Lower lobe of right lung (tissue), 2 donors: ENCODE results near the gene ZMPSTE24. TPM values are rescaled to one million over a fixed set of nuclear protein-coding genes. Genes with fewer than 3 reads are reported as not detected.
A peak's percentile ranks its signal among the peaks of the same experiment; 100 is the strongest.
"Not testable (repeated sequence)": the region's sequence is repeated elsewhere in the genome, so short reads cannot be mapped to it uniquely, and the experiment has no call there.

Source experiments
- ATAC-seq, 2 donors: fragments of 200-7000 bp; cut with Tn5 transposase; one replicate each; pipeline ENCODE4 v1.9.1; 2020 to 2022; ENCODE audit warnings: mild to moderate bottlenecking in 2 of 2, moderate library complexity in 2 of 2
- DNase-seq: peaks from one replicate; pipeline ENCODE4 v3.0.0-alpha.2; 2020
- H3K27ac ChIP-seq: fragments of 200-600 bp; one replicate; pipeline ENCODE4 v1.8.0; 2022
- H3K27me3 ChIP-seq: fragments of 200-600 bp; one replicate; pipeline ENCODE4 v1.8.0; 2022; ENCODE audit warnings: low read depth
- H3K36me3 ChIP-seq: fragments of 200-600 bp; one replicate; pipeline ENCODE4 v1.8.0; 2022; ENCODE audit warnings: mild to moderate bottlenecking
- H3K4me1 ChIP-seq: fragments of 200-600 bp; one replicate; pipeline ENCODE4 v1.8.0; 2022
- H3K4me3 ChIP-seq: fragments of 200-600 bp; one replicate; pipeline ENCODE4 v1.8.0; 2022; ENCODE audit warnings: mild to moderate bottlenecking
- H3K9me3 ChIP-seq: fragments of 200-600 bp; one replicate; pipeline ENCODE4 v1.8.0; 2022
- CTCF ChIP-seq: fragments of 200-600 bp; IDR thresholded peaks from one replicate; pipeline ENCODE4 v1.8.0; 2022; ENCODE audit warnings: antibody characterized with exemption, mild to moderate bottlenecking
- intact Hi-C: fragments of 100-400 bp; cut with DNase I; formaldehyde crosslinking; loops from one replicate; pipeline ENCODE4 v1.11.0; 2022
- long read RNA-seq: library from polyadenylated mRNA; unstranded; transcript quantifications from one replicate; pipeline ENCODE4 v2.0.0, GENCODE V29; 2021
- total RNA-seq: library from RNA; stranded (reverse); fragmentation: NEBNext Ultra II Directional; extraction: Animal tissue kit (Norgen Biotek cat#: 25700); gene quantifications from one replicate; pipeline ENCODE4 v1.2.1, GENCODE V29; 2021
- donor health status: DM: no; HTN: yes; CAD: no; lungs with severe emphysema.

Gene ZMPSTE24
- 42.5 TPM for total RNA-seq
- long read RNA-seq, transcript ZMPSTE24-201 (10 exons, 3,108 nt): major isoform, 72 of 89 reads
- long read RNA-seq, partial matches to known transcripts: 11 of 89 reads
- long read RNA-seq, other reads (novel, unspliced or antisense): 5 of 89 reads

GRCh38 chr1:40257688-40258444 is at the start of gene ZMPSTE24:
TSS of gene ZMPSTE24 (plus strand) at chr1:40258236. CDS start at chr1:40258272, 36 bp downstream.
- DNase-seq (peak; percentile 95), ATAC-seq (peak; percentile 99 to 100)
- intact Hi-C loops: no loop called here
- H3K9me3 ChIP-seq: no peaks in the 10 kb centered on the region
- peak within 1 kb of the TSS; percentile 98 for H3K27ac ChIP-seq
- H3K27me3 ChIP-seq: no peaks in the 10 kb centered on the region
- no peak for TF ChIP-seq CTCF
- H3K4me3 ChIP-seq: peak within 1 kb of the TSS; percentile 99
- H3K4me1 ChIP-seq: peaks cover 38% of the 10 kb centered on the region
- peaks cover 32% of the 10 kb centered on the region for H3K36me3 ChIP-seq

- Histone ChIP-seq H3K4me3 (no peak overlapping the region), H3K27ac (no peak overlapping the region), H3K36me3 (peaks cover 53% of the 10 kb centered on the region), H3K9me3 (no peaks in the 10 kb centered on the region), H3K27me3 (no peaks in the 10 kb centered on the region), H3K4me1 (no peaks in the 10 kb centered on the region)
- intact Hi-C loops: no loop called here
- no peak for DNase-seq
- TF ChIP-seq CTCF: no peak
- ATAC-seq: no peak
Measured at GRCh38 chr1:40210511-40211204, 47.4 kb upstream of the ZMPSTE24 start.

- intact Hi-C loops: no loop called here
- DNase-seq (no peak), ATAC-seq (no peak)
- no peak overlapping the region for H3K27ac ChIP-seq
- TF ChIP-seq CTCF: no peak
- H3K4me1 ChIP-seq: no peaks in the 10 kb centered on the region
- no peaks in the 10 kb centered on the region for H3K9me3 ChIP-seq
- H3K36me3 ChIP-seq: peaks cover 20% of the 10 kb centered on the region
- H3K27me3 ChIP-seq: no peaks in the 10 kb centered on the region
- no peak overlapping the region for H3K4me3 ChIP-seq
Measured at GRCh38 chr1:40218333-40218732, 39.7 kb upstream of the ZMPSTE24 start.

- peaks cover 33% of the 10 kb centered on the region for H3K36me3 ChIP-seq
- H3K27ac ChIP-seq, ATAC-seq, H3K4me3 ChIP-seq, intact Hi-C loops, H3K27me3 ChIP-seq, H3K9me3 ChIP-seq, H3K4me1 ChIP-seq, DNase-seq: not testable (repeated sequence)
Measured at GRCh38 chr1:40221471-40221905, 36.5 kb upstream of the ZMPSTE24 start.

GRCh38 chr1:40221977-40222772 is 35.9 kb upstream of the ZMPSTE24 start:
- no peak for ATAC-seq
- peaks cover 39% of the 10 kb centered on the region for H3K36me3 ChIP-seq
- intact Hi-C loops: no loop called here
- no peaks in the 10 kb centered on the region for H3K9me3 ChIP-seq
- H3K27ac ChIP-seq: no peak overlapping the region
- H3K27me3 ChIP-seq: no peaks in the 10 kb centered on the region
- no peak for TF ChIP-seq CTCF
- no peaks in the 10 kb centered on the region for H3K4me1 ChIP-seq
- no peak overlapping the region for H3K4me3 ChIP-seq
- DNase-seq: no peak
